DMS153 treated with DMSO at 0.1 percent for 48 hours (cell line): Measurements from ENCODE around the gene ABCG5.
A peak's percentile ranks its signal among the peaks of the same experiment; 100 is the strongest.

Experiments
- DNase-seq: peaks from one replicate; lab custom pipeline; 2025; ENCODE audit not compliant: unreplicated experiment; lab: John Stamatoyannopoulos, UW

The ABCG5 gene

GRCh38 chr2:43810888-43811287, 27.8 kb downstream of the ABCG5 start:
- DNase-seq = no peak

DNA sequence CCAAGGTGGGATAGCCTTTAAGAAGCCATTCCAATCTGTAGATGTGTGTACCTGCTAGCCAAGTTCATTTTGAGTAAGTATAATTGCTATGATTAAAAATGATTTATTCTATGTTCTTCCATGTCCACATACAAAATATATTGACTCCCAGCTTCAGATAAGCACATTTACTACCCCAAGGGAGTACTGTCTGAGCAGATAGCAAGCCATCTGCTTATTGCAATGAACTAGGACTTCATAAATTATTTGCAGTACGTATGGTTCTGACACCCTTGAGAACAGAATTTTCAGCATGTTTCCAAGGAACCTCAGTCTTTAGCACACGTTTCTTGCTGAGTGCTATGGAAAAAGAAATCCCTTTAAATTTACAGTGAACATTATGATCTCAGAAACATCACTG, 28.2 kb downstream of the ABCG5 start:
- no peak for DNase-seq

- DNase-seq = no peak
Observed at GRCh38 chr2:43806719-43807031, 32.0 kb downstream of the ABCG5 start.

DNA sequence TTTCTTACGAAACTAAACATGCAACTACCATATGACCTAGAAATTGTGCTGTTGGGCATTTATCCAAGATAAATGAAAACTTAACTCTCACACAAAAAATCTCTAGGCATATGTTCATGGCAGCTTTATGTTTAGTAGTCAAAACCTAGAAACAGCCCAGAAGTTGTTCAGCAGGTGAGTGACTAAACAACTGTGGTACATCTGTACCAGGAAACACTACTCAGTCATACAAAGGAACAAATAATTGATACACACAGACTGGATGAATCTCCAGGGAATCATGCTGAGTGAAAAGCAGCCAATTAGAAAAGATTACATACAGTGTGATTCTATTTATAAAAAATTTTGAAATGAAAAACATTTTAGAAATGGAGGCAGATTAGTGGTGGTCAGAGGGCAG, 35.5 kb downstream of the ABCG5 start:
- no peak for DNase-seq

- no peak for DNase-seq
Observed at GRCh38 chr2:43802135-43802534, 36.5 kb downstream of the ABCG5 start.

GRCh38 chr2:43800894-43801293, 37.7 kb downstream of the ABCG5 start:
- DNase-seq = no peak

DNA sequence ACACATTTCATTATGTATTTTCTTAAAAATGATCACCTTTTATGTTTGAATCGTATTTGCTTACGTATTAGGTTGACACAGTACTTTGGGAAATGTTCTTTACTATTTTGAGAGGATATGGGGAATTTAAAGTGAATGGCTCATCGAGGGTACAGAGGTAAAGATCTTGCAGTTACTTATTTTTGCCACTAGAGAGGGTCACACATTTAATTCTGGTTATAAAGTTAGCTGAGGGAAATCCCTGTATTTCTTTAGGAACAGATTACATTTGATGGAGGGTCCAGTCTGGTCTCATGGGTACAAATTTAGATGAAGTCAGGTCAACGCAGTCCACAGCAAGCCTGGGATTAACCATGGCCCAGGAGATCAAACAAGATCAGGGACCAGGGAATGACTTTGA, 40.3 kb downstream of the ABCG5 start:
- no peak for DNase-seq

GRCh38 chr2:43796206-43796605, 42.4 kb downstream of the ABCG5 start:
- no peak for DNase-seq

DNA sequence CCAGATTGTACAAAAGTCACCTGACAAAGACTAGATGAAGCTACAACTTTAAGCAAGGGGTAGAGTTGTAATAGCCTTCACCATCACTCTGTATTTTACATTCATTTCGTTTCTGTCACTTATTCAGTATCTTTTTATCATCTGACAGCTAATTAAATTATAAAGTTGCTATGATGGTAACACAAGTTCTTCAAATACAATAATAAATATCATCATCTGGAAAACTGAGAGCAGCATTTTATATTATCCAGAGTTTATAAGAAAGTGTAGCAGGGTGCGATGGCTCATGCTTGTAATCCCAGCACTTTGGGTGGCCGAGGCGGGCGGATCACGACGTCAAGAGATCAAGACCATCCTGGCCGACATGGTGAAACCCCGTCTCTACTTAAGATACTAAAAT, 43.7 kb downstream of the ABCG5 start:
- no peak for DNase-seq

GRCh38 chr2:43792653-43793052, 46.0 kb downstream of the ABCG5 start:
- DNase-seq = no peak

DNA sequence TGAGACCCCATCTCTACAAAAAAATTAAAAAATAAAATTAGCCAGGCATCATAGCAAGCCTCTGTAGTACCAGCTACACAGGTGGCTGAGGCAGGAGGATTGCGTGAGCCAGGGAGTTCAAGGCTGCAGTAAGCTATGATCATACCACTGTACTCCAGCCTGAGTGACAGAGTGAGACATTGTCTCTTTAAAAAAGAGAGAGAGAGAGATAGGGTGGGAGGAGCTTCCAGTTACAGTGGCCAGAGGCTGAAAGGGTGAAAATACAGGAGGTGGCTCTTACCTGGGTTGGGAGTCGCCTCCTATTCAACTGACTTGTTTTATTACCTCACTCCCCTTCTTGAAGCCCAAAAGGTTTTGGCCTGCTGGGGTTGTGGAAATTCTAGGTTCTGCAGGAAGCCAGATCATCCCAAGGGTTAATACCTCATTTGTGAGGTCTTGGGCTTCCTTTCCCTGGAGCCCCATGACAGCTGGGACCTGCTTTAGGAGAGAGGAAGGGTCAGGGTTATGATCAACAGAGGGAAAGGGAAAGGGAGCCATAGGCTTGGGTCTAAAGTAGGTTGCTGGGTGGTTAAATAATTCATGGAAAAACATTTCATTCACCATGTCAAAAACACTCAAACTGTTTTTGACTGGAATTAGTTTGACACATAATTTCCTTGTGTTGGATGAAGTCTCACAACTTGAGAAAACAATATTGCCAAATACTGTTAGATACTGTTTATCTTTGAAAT, 47.4 kb downstream of the ABCG5 start:
- no peak for DNase-seq

GRCh38 chr2:43790147-43790546, 48.5 kb downstream of the ABCG5 start:
- no peak for DNase-seq

DNA sequence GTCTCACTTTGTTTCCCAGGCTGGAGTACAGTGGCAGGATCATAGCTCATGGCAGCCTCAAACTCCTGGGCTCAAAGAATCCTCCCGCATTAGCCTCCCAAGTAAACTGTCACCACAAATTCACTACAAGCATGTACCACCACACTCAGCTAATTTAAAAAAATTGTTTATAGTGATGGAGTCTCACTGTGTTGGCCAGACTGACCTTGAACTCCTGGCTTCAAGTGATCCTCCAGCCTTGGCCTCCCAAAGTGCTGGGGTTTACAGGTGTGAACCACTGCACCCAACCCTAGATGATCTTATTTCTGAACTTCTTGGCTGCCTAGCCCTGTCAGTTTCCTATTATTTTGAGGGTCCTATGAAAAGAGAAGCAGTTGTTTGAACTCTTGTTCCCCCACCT, 50.0 kb downstream of the ABCG5 start:
- DNase-seq = no peak

GRCh38 chr2:43787895-43788294, 50.7 kb downstream of the ABCG5 start:
- no peak for DNase-seq

- DNase-seq = no peak
Observed at GRCh38 chr2:43778233-43778632, 60.4 kb downstream of the ABCG5 start.

DNA sequence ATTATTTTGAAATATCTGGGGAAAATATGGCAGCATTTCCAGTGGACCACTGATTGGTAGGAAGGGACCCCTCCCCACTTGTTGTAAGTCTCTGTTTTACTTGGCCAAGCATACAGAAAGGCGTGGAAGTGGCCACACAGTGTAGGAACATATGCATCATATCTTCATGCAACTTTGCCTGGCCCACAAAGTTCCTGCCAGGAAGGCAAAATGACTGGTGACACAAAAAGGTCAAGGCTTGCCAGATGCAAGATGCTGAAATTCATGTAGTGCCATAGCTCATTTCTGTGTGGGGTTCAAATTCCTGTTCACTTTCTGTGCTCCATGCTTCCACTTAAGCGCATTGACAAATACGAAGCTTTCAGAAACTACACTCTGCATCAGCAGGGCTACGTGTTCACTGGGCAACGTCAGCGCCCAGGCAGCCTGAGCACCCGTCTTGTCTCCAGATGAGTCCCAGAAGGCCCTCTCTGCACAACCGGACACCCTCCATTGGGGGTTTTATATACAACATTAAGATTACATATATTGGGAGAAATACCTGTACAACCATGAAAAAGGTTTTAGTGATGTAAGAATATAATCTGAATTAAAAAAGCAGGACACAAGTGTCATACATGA, 61.2 kb downstream of the ABCG5 start:
- DNase-seq = no peak

DNA sequence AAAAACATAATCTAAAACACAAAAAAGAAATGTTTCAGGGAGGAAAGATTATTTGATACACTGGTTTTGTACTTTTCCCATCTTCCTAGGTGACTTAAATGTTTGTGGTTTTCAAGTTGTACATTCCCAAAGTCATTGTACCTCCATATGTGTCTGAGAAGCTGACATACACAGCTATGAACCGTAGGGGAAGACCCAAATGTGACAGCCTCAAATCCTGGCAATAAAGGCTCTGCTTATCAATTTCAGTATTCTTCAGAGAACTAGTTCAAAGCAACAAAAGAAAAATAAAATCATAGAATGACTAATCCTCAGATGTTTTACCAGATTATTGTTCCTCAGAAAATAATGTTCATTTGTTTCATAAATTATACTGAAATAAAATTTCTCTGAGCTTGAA, 62.3 kb downstream of the ABCG5 start:
- no peak for DNase-seq

DNA sequence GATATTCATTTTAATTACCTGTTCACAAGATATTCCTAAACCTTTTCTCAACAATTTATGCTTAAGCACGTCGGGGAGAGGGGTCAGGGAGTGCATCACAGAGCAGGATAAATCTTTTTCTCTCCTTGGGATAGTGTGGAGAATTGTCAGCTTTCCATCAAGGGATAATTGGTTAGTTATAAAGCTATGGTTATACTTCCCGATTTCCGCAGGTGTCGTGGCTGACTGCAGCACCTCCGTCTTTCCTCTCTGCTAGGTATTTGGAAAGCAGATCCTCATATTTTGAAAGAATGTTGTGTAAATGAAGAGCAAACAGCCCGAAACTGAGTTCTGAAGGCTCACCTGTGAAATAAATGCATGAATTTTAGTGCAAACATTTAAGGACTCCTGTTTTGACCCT, 64.0 kb downstream of the ABCG5 start:
- DNase-seq = no peak

GRCh38 chr2:43773876-43774613, 64.6 kb downstream of the ABCG5 start, which contains the start of gene DYNC2LI1:
Gene DYNC2LI1 (plus strand): TSS chr2:43774039. CDS start chr2:43774139, 100 bp downstream.
- DNase-seq = peak; percentile 76

- DNase-seq = no peak
Observed at GRCh38 chr2:43766006-43766405, 72.6 kb downstream of the ABCG5 start.

- no peak for DNase-seq
Observed at GRCh38 chr2:43764086-43764705, 74.4 kb downstream of the ABCG5 start.

DNA sequence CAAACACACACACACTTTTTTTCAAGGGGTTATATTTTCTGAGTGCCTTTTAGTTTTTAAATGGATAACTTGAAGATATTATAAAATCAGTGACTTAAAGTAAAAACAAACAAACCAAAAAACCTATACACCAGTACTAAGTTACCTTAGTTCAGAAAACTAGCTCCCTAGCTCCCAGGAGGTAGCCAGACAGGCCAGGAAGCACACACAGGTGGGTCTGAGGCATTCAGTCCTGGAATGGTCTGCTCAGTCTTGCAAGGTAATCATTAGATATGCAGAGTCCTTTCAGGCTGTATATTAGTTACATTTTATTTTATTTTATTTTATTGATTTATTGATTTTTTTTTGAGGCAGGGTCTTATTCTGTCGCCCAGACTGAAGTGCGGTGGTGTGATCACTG, 75.5 kb downstream of the ABCG5 start:
- DNase-seq = no peak
